Measurements from ENCODE around the gene MTMR12.

- TF ChIP-seq EZH2 (IDR thresholded peaks at IDR 0.05): no peak
- no peak for TF ChIP-seq FOXP2 (optimal IDR thresholded peaks at IDR 0.05; ENCODE audit: control extremely low read depth, extremely low read length, insufficient read depth)
- no peak for TF ChIP-seq POLR2AphosphoS5 (IDR thresholded peaks at IDR 0.05; ENCODE audit: borderline replicate concordance, low read depth, low read length)
These were observed 14.7 kb downstream of the MTMR12 start for GRCh38 chr5:32298059-32298415.

Data from SK-N-MC (cell line).